Muscle of leg (tissue), 11 donors: ENCODE results near the gene KCTD19. TPM values are rescaled to one million over a fixed set of nuclear protein-coding genes. Genes with fewer than 3 reads are reported as not detected.
A peak's percentile ranks its signal among the peaks of the same experiment; 100 is the strongest.

ENCODE experiments used
- DNase-seq: peaks from one replicate; pipeline ENCODE4 v3.0.0; 2013
- H3K27ac ChIP-seq: one replicate; pipeline ENCODE4 v1.5.1; 2013; ENCODE audit warnings: mild to moderate bottlenecking, low read length, control low read depth
- H3K27me3 ChIP-seq: one replicate; pipeline ENCODE4 v1.6.1; 2013; ENCODE audit warnings: low read length; ENCODE audit not compliant: control insufficient read depth, insufficient read depth
- H3K36me3 ChIP-seq: one replicate; pipeline ENCODE4 v1.6.1; 2013; ENCODE audit warnings: low read length; ENCODE audit not compliant: control insufficient read depth, insufficient read depth
- H3K4me1 ChIP-seq: one replicate; pipeline ENCODE4 v1.6.1; 2013; ENCODE audit warnings: low read length; ENCODE audit not compliant: control insufficient read depth, insufficient read depth
- H3K4me3 ChIP-seq: one replicate; pipeline ENCODE4 v1.5.1; 2013; ENCODE audit warnings: low read length, control low read depth
- H3K9me3 ChIP-seq: replicated peaks from 2 replicates; pipeline ENCODE4 v1.6.1; 2013; ENCODE audit warnings: low read depth, low read length; ENCODE audit not compliant: control insufficient read depth
- WGBS: methylation state at CpG from one replicate; pipeline ENCODE4 v1.1.5; 2013; ENCODE audit warnings: missing lambda C conversion rate; ENCODE audit not compliant: insufficient coverage; 5-methylcytosine and 5-hydroxymethylcytosine counted together
- polyA plus RNA-seq, 8 donors: library from polyadenylated mRNA; unstranded; fragments of 120-200 nt; gene quantifications; one replicate each; pipeline versions ENCODE4 v1.2.1 to v1.2.3, GENCODE V29; 2013; ENCODE audit warnings: inconsistent platforms in 1 of 8, low replicate concordance in 1 of 8; ENCODE audit not compliant: insufficient read length in 8 of 8, insufficient read depth in 1 of 8
- total RNA-seq: library from RNA; stranded (reverse); fragments of 120-200 nt; gene quantifications from one replicate; pipeline ENCODE4 v1.2.4, GENCODE V29; 2013

Gene KCTD19
- total and polyA plus RNA-seq, 9 donors: 0.04 to 0.44 (median 0.23) TPM

DNA sequence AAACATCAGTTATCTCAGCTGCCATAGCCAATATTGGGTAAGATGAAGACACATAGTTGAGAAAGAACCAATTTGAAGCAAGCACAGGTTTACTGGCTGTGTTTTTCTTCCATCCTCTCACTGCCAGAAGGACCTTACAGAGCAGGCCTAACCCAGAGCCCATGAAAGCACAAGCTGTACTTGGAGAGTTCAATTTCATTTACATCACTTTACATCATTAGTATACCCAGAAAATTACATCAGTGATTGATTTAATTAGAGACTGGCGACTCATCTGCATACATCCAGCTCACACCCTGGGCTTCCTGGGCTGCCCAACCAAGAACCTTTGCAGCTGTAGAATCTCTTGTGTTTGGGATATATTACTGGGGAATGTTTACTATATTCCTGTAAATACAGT is 23.8 kb upstream of the KCTD19 start:
- DNase-seq: no peak
- no peaks in the 10 kb centered on the region for H3K4me1 ChIP-seq
- WGBS: no CpG with 5 or more reads among the region's 1 CpG
- H3K27ac ChIP-seq: no peak overlapping the region
- no peaks in the 10 kb centered on the region for H3K27me3 ChIP-seq
- H3K9me3 ChIP-seq: no peaks in the 10 kb centered on the region
- no peak overlapping the region for H3K4me3 ChIP-seq
- H3K36me3 ChIP-seq: no peaks in the 10 kb centered on the region

DNA sequence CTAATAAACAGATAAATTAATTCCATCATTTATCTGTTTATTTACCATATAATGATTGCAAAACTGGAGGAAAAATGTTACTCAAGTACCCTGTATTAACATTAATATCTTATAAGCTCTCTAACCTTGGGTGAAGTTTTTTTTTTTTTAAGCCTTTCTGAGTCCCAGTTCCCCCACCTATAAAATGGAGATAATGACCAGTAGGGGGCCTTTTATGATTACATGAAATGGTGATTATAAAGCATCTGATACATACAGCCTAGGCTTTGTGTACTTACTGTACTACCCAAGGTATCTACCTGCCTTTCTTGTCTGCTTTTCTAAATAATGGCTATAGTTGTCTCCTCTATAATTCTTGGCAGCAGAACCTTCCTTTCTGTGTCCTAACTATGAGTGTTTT is 22.6 kb upstream of the KCTD19 start:
- peak; percentile 30 for DNase-seq
- H3K36me3 ChIP-seq: no peaks in the 10 kb centered on the region
- H3K27ac ChIP-seq: no peak overlapping the region
- H3K4me1 ChIP-seq: no peaks in the 10 kb centered on the region
- no peaks in the 10 kb centered on the region for H3K27me3 ChIP-seq
- H3K4me3 ChIP-seq: no peak overlapping the region
- H3K9me3 ChIP-seq: no peaks in the 10 kb centered on the region

DNA sequence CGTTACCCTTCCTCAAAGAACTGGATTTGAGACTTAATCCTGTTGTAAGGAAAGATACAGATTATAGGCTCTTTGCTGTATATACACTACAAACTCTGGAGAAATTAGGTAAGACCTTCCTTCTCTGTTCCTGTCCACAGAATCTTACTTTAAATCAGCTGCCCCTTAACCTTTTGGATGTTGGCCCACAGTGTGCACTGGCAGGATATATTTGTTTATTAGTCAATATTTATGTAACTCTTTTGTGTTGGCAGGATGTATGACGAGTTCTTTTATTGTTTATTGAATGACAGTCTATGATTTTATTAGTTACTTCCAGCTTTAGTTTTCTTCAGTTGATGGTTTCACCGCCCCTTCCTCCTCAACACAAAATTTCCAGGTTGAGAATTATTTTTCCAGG is 19.8 kb upstream of the KCTD19 start:
- no peaks in the 10 kb centered on the region for H3K27me3 ChIP-seq
- H3K9me3 ChIP-seq: no peaks in the 10 kb centered on the region
- H3K36me3 ChIP-seq: no peaks in the 10 kb centered on the region
- H3K4me3 ChIP-seq: no peak overlapping the region
- DNase-seq: no peak
- WGBS: no CpG with 5 or more reads among the region's 3 CpGs
- H3K4me1 ChIP-seq: no peaks in the 10 kb centered on the region
- H3K27ac ChIP-seq: peak overlapping the region; percentile 13

DNA sequence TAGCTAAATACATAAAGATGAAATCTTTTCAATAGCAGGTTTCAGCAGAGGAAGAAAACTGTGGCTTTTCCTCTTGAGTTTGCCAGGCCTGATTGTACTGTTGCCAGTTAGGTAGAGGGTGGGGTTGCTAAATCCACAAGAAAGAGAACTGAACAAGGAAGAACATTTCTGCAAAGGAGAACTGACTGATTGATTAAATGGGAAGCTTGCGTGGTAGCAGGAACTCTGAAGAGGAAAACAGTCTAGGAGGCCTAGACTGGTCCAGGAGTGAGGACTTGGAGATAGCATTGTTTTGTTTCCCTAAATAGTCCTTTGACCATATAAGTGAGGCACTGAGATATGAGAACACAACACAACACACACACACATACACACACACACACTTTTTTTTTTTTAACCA is 18.9 kb upstream of the KCTD19 start:
- no peak for DNase-seq
- Histone ChIP-seq H3K4me1 (no peaks in the 10 kb centered on the region), H3K36me3 (no peaks in the 10 kb centered on the region), H3K27me3 (no peaks in the 10 kb centered on the region), H3K9me3 (no peaks in the 10 kb centered on the region), H3K27ac (peak overlapping the region; percentile 4), H3K4me3 (no peak overlapping the region)
- no CpG with 5 or more reads among the region's 1 CpG for WGBS

DNA sequence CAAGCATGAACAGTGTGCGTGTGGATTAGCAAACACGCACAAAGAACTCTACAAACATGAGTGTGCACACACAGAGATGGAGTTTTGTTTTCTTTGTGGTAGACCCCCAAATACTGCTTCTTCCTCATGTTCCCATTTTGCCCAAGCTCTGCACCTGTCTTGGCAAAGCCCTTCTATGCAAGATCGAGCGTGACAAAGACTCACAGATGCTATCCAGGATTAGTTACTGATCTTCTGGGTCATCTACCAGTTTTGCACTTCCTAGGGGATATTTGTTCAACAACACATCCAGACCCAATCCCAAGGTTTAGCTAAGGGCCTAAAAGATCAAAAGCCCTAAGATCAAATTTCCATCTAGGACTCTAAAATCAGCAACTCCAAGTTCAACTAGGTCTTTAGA is 16.1 kb upstream of the KCTD19 start:
- H3K4me3 ChIP-seq: no peak overlapping the region
- WGBS: 71% methylated on average over 2 of the region's 4 CpGs
- H3K4me1 ChIP-seq: no peaks in the 10 kb centered on the region
- H3K27me3 ChIP-seq: no peaks in the 10 kb centered on the region
- no peaks in the 10 kb centered on the region for H3K9me3 ChIP-seq
- no peaks in the 10 kb centered on the region for H3K36me3 ChIP-seq
- no peak for DNase-seq
- H3K27ac ChIP-seq: no peak overlapping the region

DNA sequence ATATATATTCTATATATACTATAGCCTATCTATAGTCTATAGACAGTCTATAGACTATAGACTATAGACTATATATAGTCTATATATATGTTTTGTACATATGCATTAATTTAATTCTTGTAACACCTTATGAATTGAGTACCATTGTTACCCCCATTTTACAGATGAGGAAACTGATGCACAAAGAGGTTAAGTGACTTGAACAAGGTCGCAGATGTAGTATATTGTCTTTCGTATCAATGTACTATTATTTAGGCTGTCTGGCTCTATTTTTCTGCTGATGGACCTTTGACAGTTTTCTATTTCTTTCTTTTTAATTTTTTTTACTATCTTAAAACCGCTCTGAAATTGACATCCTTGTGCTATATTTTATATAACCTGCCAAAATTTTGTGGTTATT is 14.7 kb upstream of the KCTD19 start:
- Histone ChIP-seq H3K36me3 (no peaks in the 10 kb centered on the region), H3K27ac (no peak overlapping the region), H3K4me1 (no peaks in the 10 kb centered on the region), H3K27me3 (no peaks in the 10 kb centered on the region), H3K9me3 (no peaks in the 10 kb centered on the region), H3K4me3 (no peak overlapping the region)
- no peak for DNase-seq
- no CpG with 5 or more reads among the region's 3 CpGs for WGBS

DNA sequence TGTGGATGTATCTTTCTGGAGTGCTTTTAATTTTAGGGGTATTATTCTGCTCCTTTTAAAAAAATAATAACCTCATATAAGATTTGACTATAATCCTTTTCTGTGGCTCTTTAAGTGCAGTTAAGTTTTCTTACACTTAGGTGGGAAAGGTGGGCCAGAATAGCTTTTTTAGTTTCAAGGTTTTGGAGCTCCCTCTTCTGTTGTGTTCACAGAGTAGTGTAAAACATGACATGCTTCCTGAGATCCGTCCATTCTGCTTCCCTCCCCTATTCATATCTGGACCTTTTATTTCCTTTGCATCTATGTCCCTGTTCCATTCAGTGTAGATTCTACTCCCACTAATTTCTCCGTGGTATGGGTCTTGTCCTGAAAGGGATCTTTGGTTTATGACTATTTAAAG is 12.9 kb upstream of the KCTD19 start:
- no CpG with 5 or more reads among the region's 2 CpGs for WGBS
- no peaks in the 10 kb centered on the region for H3K27me3 ChIP-seq
- DNase-seq: no peak
- no peak overlapping the region for H3K27ac ChIP-seq
- H3K4me1 ChIP-seq: no peaks in the 10 kb centered on the region
- no peak overlapping the region for H3K4me3 ChIP-seq
- no peaks in the 10 kb centered on the region for H3K36me3 ChIP-seq
- no peaks in the 10 kb centered on the region for H3K9me3 ChIP-seq

DNA sequence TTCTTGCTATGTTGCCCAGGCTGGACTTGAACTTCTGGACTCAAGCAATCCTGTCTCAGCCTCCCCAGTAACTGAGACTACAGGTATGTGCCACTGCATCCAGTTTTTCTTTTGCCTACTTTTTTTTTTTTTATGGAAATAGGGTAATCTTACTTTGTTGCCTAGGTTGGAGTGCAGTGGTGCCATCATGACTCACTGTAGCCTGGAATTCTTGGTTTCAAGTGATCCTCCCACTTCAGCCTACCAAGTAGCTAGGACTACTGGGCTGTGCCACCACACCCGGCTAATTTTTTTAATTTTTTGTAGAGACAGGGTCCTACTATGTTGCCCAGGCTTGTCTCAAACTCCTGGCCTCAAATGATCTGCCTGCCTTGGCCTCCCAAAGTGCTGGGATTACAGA is 10.1 kb upstream of the KCTD19 start:
- Histone ChIP-seq H3K27me3 (peaks cover 2% of the 10 kb centered on the region), H3K4me3 (no peak overlapping the region), H3K27ac (no peak overlapping the region), H3K9me3 (no peaks in the 10 kb centered on the region), H3K36me3 (no peaks in the 10 kb centered on the region), H3K4me1 (no peaks in the 10 kb centered on the region)
- WGBS: no CpG with 5 or more reads among the region's 1 CpG
- DNase-seq: no peak

DNA sequence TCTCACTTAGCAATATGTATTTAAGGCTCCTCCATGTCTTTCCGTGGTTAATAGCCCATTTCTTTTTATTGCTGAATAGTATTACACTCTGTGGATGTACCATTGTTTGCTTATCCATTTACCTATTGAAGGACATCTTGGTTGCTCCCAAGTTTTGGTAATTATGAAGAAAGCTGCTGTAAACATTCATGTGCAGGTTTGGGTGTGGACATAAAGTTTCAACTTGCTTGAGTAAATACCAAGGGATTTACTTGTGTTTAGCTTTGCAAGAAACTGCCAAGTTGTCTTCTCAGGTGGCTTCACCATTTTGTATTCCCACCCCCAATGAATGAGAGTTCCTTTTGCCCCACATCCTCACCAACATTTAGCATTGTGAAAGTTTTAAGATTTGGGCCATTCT is 9.6 kb upstream of the KCTD19 start:
- DNase-seq: no peak
- Histone ChIP-seq H3K36me3 (no peaks in the 10 kb centered on the region), H3K27me3 (peaks cover 2% of the 10 kb centered on the region), H3K4me1 (no peaks in the 10 kb centered on the region), H3K27ac (no peak overlapping the region), H3K4me3 (no peak overlapping the region), H3K9me3 (no peaks in the 10 kb centered on the region)
- no CpG with 5 or more reads among the region's 1 CpG for WGBS

DNA sequence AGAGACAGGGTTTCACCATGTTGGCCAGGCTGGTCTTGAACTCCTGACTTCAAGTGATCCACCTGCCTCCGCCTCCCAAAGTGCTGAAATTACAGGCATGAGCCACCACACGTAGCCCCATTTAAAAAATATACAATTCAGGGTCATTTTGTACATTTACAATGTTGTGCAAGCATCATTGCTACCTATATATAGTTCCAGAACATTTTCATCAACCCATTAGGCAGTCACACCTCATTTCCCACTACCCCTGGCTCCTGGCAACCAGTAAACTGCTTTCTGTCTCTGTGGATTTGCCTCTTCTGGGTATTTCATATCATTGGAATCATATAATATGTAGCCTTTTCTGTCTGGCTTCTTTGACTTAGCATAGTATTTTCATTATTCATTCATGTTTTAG is 6.8 kb upstream of the KCTD19 start:
- DNase-seq: no peak
- no peak overlapping the region for H3K4me3 ChIP-seq
- H3K27ac ChIP-seq: no peak overlapping the region
- no peaks in the 10 kb centered on the region for H3K9me3 ChIP-seq
- H3K27me3 ChIP-seq: peaks cover 2% of the 10 kb centered on the region
- H3K4me1 ChIP-seq: no peaks in the 10 kb centered on the region
- 60% methylated on average over 2 of the region's 2 CpGs for WGBS
- no peaks in the 10 kb centered on the region for H3K36me3 ChIP-seq

DNA sequence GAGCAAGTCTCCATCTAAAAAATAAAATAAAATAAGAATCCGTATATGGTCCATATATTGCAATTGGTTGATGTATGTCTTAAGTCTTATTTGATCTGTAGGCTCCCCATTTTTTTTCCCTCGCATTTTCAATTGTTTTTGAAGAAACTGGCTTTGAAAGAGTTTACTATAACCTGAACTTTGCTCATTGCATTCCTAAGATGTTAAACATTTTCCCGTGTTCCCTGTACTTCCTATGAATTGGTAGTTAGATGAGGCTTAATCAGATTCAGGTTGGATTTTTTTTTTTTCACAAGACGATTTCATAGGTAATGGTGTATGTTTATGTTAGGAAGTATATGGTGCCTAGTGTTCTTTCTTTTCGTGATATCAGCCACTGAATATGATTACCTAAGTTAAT is 3.4 kb upstream of the KCTD19 start:
- DNase-seq: no peak
- Histone ChIP-seq H3K36me3 (no peaks in the 10 kb centered on the region), H3K9me3 (no peaks in the 10 kb centered on the region), H3K4me3 (no peak overlapping the region), H3K27ac (no peak overlapping the region), H3K4me1 (peaks cover 9% of the 10 kb centered on the region), H3K27me3 (peaks cover 22% of the 10 kb centered on the region)
- WGBS: no CpG with 5 or more reads among the region's 5 CpGs
